Measurements from ENCODE around the gene TMEM131. TPM values are rescaled to one million over a fixed set of nuclear protein-coding genes. Genes with fewer than 3 reads are reported as not detected.

The TMEM131 gene
- total RNA-seq, 1 donor from 2014 or later: 59.4 TPM

DNA sequence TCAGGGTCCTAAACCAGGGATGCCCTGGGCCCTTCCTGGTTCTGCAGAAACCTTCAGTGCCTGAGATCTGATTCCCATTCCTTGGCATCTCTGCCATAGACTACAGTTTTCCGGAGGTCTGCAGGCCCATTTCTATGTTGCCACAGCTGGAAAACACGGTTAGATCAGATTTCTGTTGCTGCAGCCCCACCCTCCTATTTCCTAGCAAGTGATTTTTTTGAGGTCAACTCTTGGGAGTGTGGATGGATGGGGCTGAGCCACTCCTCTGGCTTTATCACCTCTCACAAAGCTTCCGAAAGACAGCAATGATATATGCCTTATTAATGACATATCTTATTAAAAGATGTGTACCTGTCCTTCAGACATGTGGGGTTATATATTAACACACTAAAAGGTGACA is 226.0 kb downstream of the TMEM131 start:
- Mint-ChIP-seq H3K27ac (no peak overlapping the region), H3K9me3 (no peaks in the 10 kb centered on the region), H3K36me3 (peaks cover 17% of the 10 kb centered on the region), H3K4me1 (peaks cover 2% of the 10 kb centered on the region), H3K27me3 (ENCODE audit: insufficient read depth, low read depth) (no peaks in the 10 kb centered on the region), H3K4me3 (no peak overlapping the region)
- peaks cover 6% of the 10 kb centered on the region for H3K4me1 ChIP-seq
- H3K27ac ChIP-seq: no peak overlapping the region
- H3F3A ChIP-seq (ENCODE audit: low read depth): no peaks in the 10 kb centered on the region
- DNase-seq (ENCODE audit: low spot score): no peak
- no peaks in the 10 kb centered on the region for H3K36me3 ChIP-seq
- TF ChIP-seq EZH2 (IDR thresholded peaks at IDR 0.05) (no peak), EZH2phosphoT487 (IDR thresholded peaks at IDR 0.05) (no peak)
- TF ChIP-seq, protein P1, sequence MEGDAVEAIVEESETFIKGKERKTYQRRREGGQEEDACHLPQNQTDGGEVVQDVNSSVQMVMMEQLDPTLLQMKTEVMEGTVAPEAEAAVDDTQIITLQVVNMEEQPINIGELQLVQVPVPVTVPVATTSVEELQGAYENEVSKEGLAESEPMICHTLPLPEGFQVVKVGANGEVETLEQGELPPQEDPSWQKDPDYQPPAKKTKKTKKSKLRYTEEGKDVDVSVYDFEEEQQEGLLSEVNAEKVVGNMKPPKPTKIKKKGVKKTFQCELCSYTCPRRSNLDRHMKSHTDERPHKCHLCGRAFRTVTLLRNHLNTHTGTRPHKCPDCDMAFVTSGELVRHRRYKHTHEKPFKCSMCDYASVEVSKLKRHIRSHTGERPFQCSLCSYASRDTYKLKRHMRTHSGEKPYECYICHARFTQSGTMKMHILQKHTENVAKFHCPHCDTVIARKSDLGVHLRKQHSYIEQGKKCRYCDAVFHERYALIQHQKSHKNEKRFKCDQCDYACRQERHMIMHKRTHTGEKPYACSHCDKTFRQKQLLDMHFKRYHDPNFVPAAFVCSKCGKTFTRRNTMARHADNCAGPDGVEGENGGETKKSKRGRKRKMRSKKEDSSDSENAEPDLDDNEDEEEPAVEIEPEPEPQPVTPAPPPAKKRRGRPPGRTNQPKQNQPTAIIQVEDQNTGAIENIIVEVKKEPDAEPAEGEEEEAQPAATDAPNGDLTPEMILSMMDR (IDR thresholded peaks at IDR 0.05): no peak
- no peak overlapping the region for H2AFZ ChIP-seq (replicated peaks)
- H4K20me1 ChIP-seq (ENCODE audit: low read depth): no peaks in the 10 kb centered on the region
- H3K9ac ChIP-seq: no peak overlapping the region
- H3K79me2 ChIP-seq (ENCODE audit: low read depth): no peaks in the 10 kb centered on the region
- no peaks in the 10 kb centered on the region for H3K27me3 ChIP-seq
- H3K9me3 ChIP-seq (ENCODE audit: low read depth): no peaks in the 10 kb centered on the region
- no peak overlapping the region for H3K4me2 ChIP-seq
- H3K4me3 ChIP-seq: no peak overlapping the region

DNA sequence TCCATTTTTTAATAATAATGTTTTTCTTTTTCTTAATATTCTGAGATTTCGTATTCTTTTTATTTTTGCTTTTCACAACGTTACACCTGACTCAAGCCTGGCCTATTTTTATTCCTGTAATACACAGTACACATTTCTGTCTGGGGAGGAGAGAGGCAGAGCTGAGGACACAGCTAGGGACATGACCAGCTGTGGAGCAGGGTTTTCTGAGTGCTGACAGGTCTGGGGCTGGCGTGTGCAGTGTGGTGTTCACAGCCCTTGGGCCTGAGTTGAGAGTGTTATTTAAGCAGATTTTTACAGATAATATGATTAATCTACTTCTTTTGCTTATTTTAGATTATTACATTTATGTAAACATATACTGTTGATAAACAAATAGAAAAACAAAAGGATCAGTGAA is 226.4 kb downstream of the TMEM131 start:
- peaks cover 6% of the 10 kb centered on the region for H3K4me1 ChIP-seq
- H3K4me3 Mint-ChIP-seq: no peak overlapping the region
- TF ChIP-seq EZH2 (IDR thresholded peaks at IDR 0.05): no peak
- TF ChIP-seq, protein P1 (IDR thresholded peaks at IDR 0.05): no peak
- TF ChIP-seq EZH2phosphoT487 (IDR thresholded peaks at IDR 0.05): no peak
- no peaks in the 10 kb centered on the region for H3K27me3 Mint-ChIP-seq (ENCODE audit: insufficient read depth, low read depth)
- H3K9ac ChIP-seq: no peak overlapping the region
- no peaks in the 10 kb centered on the region for H3F3A ChIP-seq (ENCODE audit: low read depth)
- no peaks in the 10 kb centered on the region for H4K20me1 ChIP-seq (ENCODE audit: low read depth)
- H3K79me2 ChIP-seq (ENCODE audit: low read depth): no peaks in the 10 kb centered on the region
- H3K27me3 ChIP-seq: no peaks in the 10 kb centered on the region
- H3K36me3 ChIP-seq: no peaks in the 10 kb centered on the region
- no peaks in the 10 kb centered on the region for H3K9me3 Mint-ChIP-seq
- peaks cover 17% of the 10 kb centered on the region for H3K36me3 Mint-ChIP-seq
- no peak for DNase-seq (ENCODE audit: low spot score)
- no peaks in the 10 kb centered on the region for H3K9me3 ChIP-seq (ENCODE audit: low read depth)
- no peak overlapping the region for H3K4me3 ChIP-seq
- H2AFZ ChIP-seq (replicated peaks): no peak overlapping the region
- no peak overlapping the region for H3K27ac Mint-ChIP-seq
- no peak overlapping the region for H3K4me2 ChIP-seq
- no peak overlapping the region for H3K27ac ChIP-seq
- peaks cover 2% of the 10 kb centered on the region for H3K4me1 Mint-ChIP-seq

DNA sequence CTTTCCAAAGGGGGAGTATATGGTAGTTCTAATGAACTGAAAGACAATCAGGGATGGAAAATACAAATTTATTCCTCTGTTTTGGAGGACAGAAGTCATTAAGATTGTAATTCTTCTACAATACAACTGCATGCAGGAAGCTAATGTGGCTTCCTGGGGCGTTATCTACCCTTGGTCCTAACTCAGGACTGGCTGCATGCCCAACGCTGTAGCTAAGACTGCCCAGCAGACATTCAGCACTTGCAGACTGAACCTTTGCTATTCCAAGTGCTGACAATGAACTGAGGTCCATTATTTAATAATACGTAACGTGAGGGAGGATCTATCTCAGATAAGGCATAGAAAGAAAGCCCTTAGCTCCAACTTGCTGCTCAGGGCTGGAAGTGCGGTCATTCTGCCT is 229.2 kb downstream of the TMEM131 start:
- Histone ChIP-seq H3K9ac (no peak overlapping the region), H3K4me3 (no peak overlapping the region), H3K4me1 (peaks cover 6% of the 10 kb centered on the region), H3K79me2 (ENCODE audit: low read depth) (no peaks in the 10 kb centered on the region), H3K4me2 (no peak overlapping the region), H4K20me1 (ENCODE audit: low read depth) (no peaks in the 10 kb centered on the region), H2AFZ (replicated peaks) (no peak overlapping the region), H3K27me3 (no peaks in the 10 kb centered on the region), H3K27ac (no peak overlapping the region), H3K36me3 (no peaks in the 10 kb centered on the region), H3F3A (ENCODE audit: low read depth) (no peaks in the 10 kb centered on the region), H3K9me3 (ENCODE audit: low read depth) (no peaks in the 10 kb centered on the region)
- DNase-seq (ENCODE audit: low spot score): no peak
- Mint-ChIP-seq H3K4me1 (peaks cover 2% of the 10 kb centered on the region), H3K27ac (no peak overlapping the region), H3K36me3 (peaks cover 17% of the 10 kb centered on the region), H3K27me3 (ENCODE audit: insufficient read depth, low read depth) (no peaks in the 10 kb centered on the region), H3K4me3 (no peak overlapping the region), H3K9me3 (no peaks in the 10 kb centered on the region)
- TF ChIP-seq, protein P1 (IDR thresholded peaks at IDR 0.05): no peak
- TF ChIP-seq EZH2 (IDR thresholded peaks at IDR 0.05): no peak
- no peak for TF ChIP-seq EZH2phosphoT487 (IDR thresholded peaks at IDR 0.05)
